GM18508 (cell line): ENCODE data around the gene TGFBR3.
"Not testable (repeated sequence)": the region's sequence is repeated elsewhere in the genome, so short reads cannot be mapped to it uniquely, and the experiment has no call there.

Experiments
- ATAC-seq: cut with Tn5 transposase; IDR thresholded peaks from one replicate; pipeline ENCODE4 v1.9.1; 2021; ENCODE audit warnings: moderate number of reproducible peaks; ENCODE audit not compliant: insufficient read depth, unreplicated experiment

Gene TGFBR3

GRCh38 chr1:91852011-91852410 is 33.9 kb downstream of the TGFBR3 start:
- ATAC-seq = not testable (repeated sequence)

GRCh38 chr1:91851130-91852010 is 34.6 kb downstream of the TGFBR3 start:
- no peak for ATAC-seq

GRCh38 chr1:91850708-91851107 is 35.2 kb downstream of the TGFBR3 start:
- ATAC-seq = no peak

GRCh38 chr1:91847851-91848250 is 38.1 kb downstream of the TGFBR3 start:
- no peak for ATAC-seq

- ATAC-seq = no peak
Observed at GRCh38 chr1:91846639-91847013, 39.3 kb downstream of the TGFBR3 start.

- no peak for ATAC-seq
Observed at GRCh38 chr1:91846007-91846638, 39.8 kb downstream of the TGFBR3 start.

GRCh38 chr1:91844862-91845528 is 41.0 kb downstream of the TGFBR3 start:
- no peak for ATAC-seq

- ATAC-seq = no peak
Observed at GRCh38 chr1:91843843-91844242, 42.1 kb downstream of the TGFBR3 start.

GRCh38 chr1:91842563-91842962 is 43.4 kb downstream of the TGFBR3 start:
- no peak for ATAC-seq

GRCh38 chr1:91842056-91842455 is 43.9 kb downstream of the TGFBR3 start:
- ATAC-seq = no peak

GRCh38 chr1:91840276-91840675 is 45.7 kb downstream of the TGFBR3 start:
- not testable (repeated sequence) for ATAC-seq

GRCh38 chr1:91836331-91837040 is 49.5 kb downstream of the TGFBR3 start:
- ATAC-seq = no peak

GRCh38 chr1:91835087-91835521 is 50.8 kb downstream of the TGFBR3 start:
- no peak for ATAC-seq

- ATAC-seq = not testable (repeated sequence)
Observed at GRCh38 chr1:91834549-91834948, 51.4 kb downstream of the TGFBR3 start.

GRCh38 chr1:91833946-91834345 is 52.0 kb downstream of the TGFBR3 start:
- ATAC-seq = no peak

- ATAC-seq = no peak
Observed at GRCh38 chr1:91831132-91831930, 54.6 kb downstream of the TGFBR3 start.

GRCh38 chr1:91830242-91831131 is 55.5 kb downstream of the TGFBR3 start:
- no peak for ATAC-seq

GRCh38 chr1:91829293-91830153 is 56.4 kb downstream of the TGFBR3 start:
- ATAC-seq = no peak
